Left lung (tissue), 10 donors: ENCODE data around the gene CFAP91. TPM values are rescaled to one million over a fixed set of nuclear protein-coding genes. Genes with fewer than 3 reads are reported as not detected.

ENCODE experiments used
- ATAC-seq: fragments of 200-7000 bp; cut with Tn5 transposase; one replicate; pipeline ENCODE4 v1.9.1; 2020; ENCODE audit warnings: moderate library complexity
- DNase-seq, 4 donors: peaks; one replicate each; pipeline ENCODE4 v3.0.0-alpha.2; 2013 to 2020
- H3K27ac ChIP-seq, 2 donors: fragments of 200-600 bp; sonication (generic) in 1 of 2; one replicate each; pipeline versions ENCODE4 v1.5.0 to v1.8.0; 2020 to 2021
- H3K27me3 ChIP-seq, 2 donors: fragments of 200-600 bp; sonication (generic) in 1 of 2; one replicate each; pipeline versions ENCODE4 v1.5.0 to v1.8.0; 2020 to 2021
- H3K36me3 ChIP-seq, 2 donors: fragments of 200-600 bp; sonication (generic) in 1 of 2; one replicate each; pipeline versions ENCODE4 v1.5.0 to v1.8.0; 2020 to 2021
- H3K4me1 ChIP-seq, 2 donors: fragments of 200-600 bp; one replicate each; pipeline ENCODE4 v1.8.0; 2021
- H3K4me3 ChIP-seq, 2 donors: fragments of 200-600 bp; sonication (generic) in 1 of 2; one replicate each; pipeline versions ENCODE4 v1.5.0 to v1.8.0; 2020 to 2021; ENCODE audit warnings: mild to moderate bottlenecking in 1 of 2
- H3K9me3 ChIP-seq, 2 donors: fragments of 200-600 bp; sonication (generic) in 1 of 2; one replicate each; pipeline versions ENCODE4 v1.5.0 to v1.8.0; 2020 to 2021
- intact Hi-C, 2 donors: fragments of 100-400 bp; cut with DNase I; formaldehyde crosslinking; loops; one replicate each; pipeline versions ENCODE4 v1.11.2 to v1.14.2; 2022
- polyA plus RNA-seq, 6 donors: library from polyadenylated mRNA; unstranded; fragments of 120-200 nt; gene quantifications; one replicate each; pipeline ENCODE4 v1.2.1, GENCODE V29; 2013; ENCODE audit not compliant: insufficient read length in 6 of 6
- total RNA-seq, 2 donors: library from RNA; stranded (reverse); fragmentation: NEBNext Ultra II Directional; extraction: Animal tissue kit (Norgen Biotek cat#: 25700); gene quantifications; one replicate each; pipeline ENCODE4 v1.2.1, GENCODE V29; 2021
- TF ChIP-seq, protein P1 (sequence below), 2 donors: fragments of 200-600 bp; sonication (generic) in 1 of 2; IDR thresholded peaks; one replicate each; pipeline versions ENCODE4 v1.5.0 to v1.8.0; 2021; ENCODE audit warnings: antibody characterized with exemption in 2 of 2
- donor health status: DM: no; HTN: yes; CAD: no.
- donor health status: DM: no; HTN: no; CAD: no.

CFAP91 gene
- total and polyA plus RNA-seq, 8 donors = 1.1 to 12.9 (median 7.7) TPM

GRCh38 chr3:119723022-119723421 is 20.2 kb downstream of the CFAP91 start:
- H3K36me3 ChIP-seq = no peaks in the 10 kb centered on the region
- H3K27me3 ChIP-seq = no peaks in the 10 kb centered on the region
- intact Hi-C loops = no loop called here
- H3K4me1 ChIP-seq = no peaks in the 10 kb centered on the region
- TF ChIP-seq, protein P1, sequence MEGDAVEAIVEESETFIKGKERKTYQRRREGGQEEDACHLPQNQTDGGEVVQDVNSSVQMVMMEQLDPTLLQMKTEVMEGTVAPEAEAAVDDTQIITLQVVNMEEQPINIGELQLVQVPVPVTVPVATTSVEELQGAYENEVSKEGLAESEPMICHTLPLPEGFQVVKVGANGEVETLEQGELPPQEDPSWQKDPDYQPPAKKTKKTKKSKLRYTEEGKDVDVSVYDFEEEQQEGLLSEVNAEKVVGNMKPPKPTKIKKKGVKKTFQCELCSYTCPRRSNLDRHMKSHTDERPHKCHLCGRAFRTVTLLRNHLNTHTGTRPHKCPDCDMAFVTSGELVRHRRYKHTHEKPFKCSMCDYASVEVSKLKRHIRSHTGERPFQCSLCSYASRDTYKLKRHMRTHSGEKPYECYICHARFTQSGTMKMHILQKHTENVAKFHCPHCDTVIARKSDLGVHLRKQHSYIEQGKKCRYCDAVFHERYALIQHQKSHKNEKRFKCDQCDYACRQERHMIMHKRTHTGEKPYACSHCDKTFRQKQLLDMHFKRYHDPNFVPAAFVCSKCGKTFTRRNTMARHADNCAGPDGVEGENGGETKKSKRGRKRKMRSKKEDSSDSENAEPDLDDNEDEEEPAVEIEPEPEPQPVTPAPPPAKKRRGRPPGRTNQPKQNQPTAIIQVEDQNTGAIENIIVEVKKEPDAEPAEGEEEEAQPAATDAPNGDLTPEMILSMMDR (IDR thresholded peaks at IDR 0.05) = no peak
- no peaks in the 10 kb centered on the region for H3K9me3 ChIP-seq
- ATAC-seq (no peak), DNase-seq (no peak)
- no peak overlapping the region for H3K27ac ChIP-seq
- H3K4me3 ChIP-seq = no peak overlapping the region

- Histone ChIP-seq H3K4me1 (no peaks in the 10 kb centered on the region), H3K9me3 (no peaks in the 10 kb centered on the region), H3K4me3 (no peak overlapping the region), H3K36me3 (no peaks in the 10 kb centered on the region), H3K27ac (no peak overlapping the region), H3K27me3 (no peaks in the 10 kb centered on the region)
- TF ChIP-seq, protein P1 (IDR thresholded peaks at IDR 0.05) = no peak
- ATAC-seq = no peak
- no peak for DNase-seq
- intact Hi-C loops = no loop called here
These were observed 24.1 kb downstream of the CFAP91 start for GRCh38 chr3:119726909-119727308.

DNA sequence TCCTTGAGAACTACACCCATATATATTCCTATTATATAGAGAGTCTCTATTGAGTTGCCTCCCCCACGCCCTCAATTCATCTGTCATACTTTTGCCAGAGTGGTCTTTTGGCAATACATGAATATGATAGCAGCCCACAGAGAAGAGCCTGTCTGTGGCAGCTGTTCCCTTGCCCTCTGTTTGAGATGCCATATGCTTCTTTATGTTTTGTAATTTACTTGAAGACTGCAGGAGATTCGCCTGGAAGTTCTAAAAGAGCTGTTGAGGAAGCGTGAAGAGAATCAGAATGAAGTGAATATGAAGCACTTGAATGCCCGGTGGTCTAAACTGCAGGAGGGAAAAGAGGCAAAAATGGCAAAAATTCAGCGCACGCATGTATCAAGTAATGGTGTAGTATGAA is 27.2 kb downstream of the CFAP91 start:
- TF ChIP-seq, protein P1 (IDR thresholded peaks at IDR 0.05) = no peak
- no peak for ATAC-seq
- H3K36me3 ChIP-seq = no peaks in the 10 kb centered on the region
- no peaks in the 10 kb centered on the region for H3K9me3 ChIP-seq
- no peak overlapping the region for H3K27ac ChIP-seq
- no peak overlapping the region for H3K4me3 ChIP-seq
- DNase-seq = no peak
- intact Hi-C loops = no loop called here
- no peaks in the 10 kb centered on the region for H3K27me3 ChIP-seq
- H3K4me1 ChIP-seq = no peaks in the 10 kb centered on the region

DNA sequence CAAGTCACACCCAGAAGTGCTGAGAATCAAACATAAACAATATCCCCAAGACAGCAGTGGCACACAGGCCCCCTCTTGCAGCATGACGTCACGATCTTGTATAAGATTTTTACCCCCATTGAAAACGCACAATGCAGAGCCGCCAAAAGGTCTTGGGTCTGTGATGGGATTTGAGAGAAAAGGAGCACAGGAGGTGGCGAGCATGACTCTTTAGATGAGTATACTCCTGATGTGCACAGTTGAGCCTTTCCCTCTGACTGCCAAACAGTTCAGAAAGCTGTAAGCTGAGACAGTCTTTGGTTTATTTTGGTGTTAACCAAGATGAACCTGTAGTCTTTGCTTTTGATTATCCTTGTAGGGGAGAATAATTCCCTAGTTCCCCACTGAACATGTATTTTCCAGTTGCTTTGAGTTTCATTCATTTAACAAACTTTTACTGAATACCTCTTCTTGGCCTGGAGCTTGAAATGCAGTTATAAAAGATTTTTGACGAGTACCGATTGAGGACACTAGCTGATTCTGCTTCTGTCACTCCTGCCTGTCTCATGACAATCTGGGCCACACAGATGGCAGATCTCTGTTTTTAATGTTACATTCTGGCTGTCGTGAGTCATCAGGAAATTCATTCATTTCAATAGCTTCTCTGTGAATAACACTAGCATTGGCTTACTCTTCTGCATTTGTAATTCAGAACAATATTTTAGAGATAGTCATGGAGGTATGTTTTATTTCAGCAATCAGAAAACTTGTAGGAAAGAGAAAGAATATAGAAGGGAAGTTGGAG is 28.9 kb downstream of the CFAP91 start:
- H3K27ac ChIP-seq = no peak overlapping the region
- no peaks in the 10 kb centered on the region for H3K27me3 ChIP-seq
- H3K36me3 ChIP-seq = no peaks in the 10 kb centered on the region
- H3K4me1 ChIP-seq = no peaks in the 10 kb centered on the region
- no peak for DNase-seq
- H3K4me3 ChIP-seq = no peak overlapping the region
- no peak for ATAC-seq
- TF ChIP-seq, protein P1 (IDR thresholded peaks at IDR 0.05) = no peak
- intact Hi-C loops = no loop called here
- no peaks in the 10 kb centered on the region for H3K9me3 ChIP-seq

- Histone ChIP-seq H3K9me3 (no peaks in the 10 kb centered on the region), H3K4me3 (no peak overlapping the region), H3K4me1 (no peaks in the 10 kb centered on the region), H3K27ac (no peak overlapping the region), H3K36me3 (no peaks in the 10 kb centered on the region), H3K27me3 (no peaks in the 10 kb centered on the region)
- no peak for DNase-seq
- TF ChIP-seq, protein P1 (IDR thresholded peaks at IDR 0.05) = no peak
- no peak for ATAC-seq
- intact Hi-C loops = no loop called here
These were observed 31.0 kb downstream of the CFAP91 start for GRCh38 chr3:119733812-119734211.
